Femur (tissue), 1 donor: ENCODE measurements around the gene IL20RA.
"Not testable (repeated sequence)": the region's sequence is repeated elsewhere in the genome, so short reads cannot be mapped to it uniquely, and the experiment has no call there.

Experiments used
- DNase-seq: peaks from one replicate; pipeline ENCODE4 v3.0.0-alpha.2; 2017

The IL20RA gene

GRCh38 chr6:136969433-136969832 is 75.3 kb downstream of the IL20RA start:
- DNase-seq: no peak

- DNase-seq: no peak
These were observed 75.9 kb downstream of the IL20RA start for GRCh38 chr6:136968837-136969236.

GRCh38 chr6:136967876-136968752 is 76.7 kb downstream of the IL20RA start:
- peak; percentile 68 for DNase-seq

GRCh38 chr6:136964398-136964797 is 80.4 kb downstream of the IL20RA start:
- no peak for DNase-seq

- DNase-seq: no peak
These were observed 81.5 kb downstream of the IL20RA start for GRCh38 chr6:136963259-136963658.

GRCh38 chr6:136962661-136963060 is 82.1 kb downstream of the IL20RA start:
- DNase-seq: no peak

GRCh38 chr6:136961848-136962247 is 82.9 kb downstream of the IL20RA start:
- DNase-seq: no peak

GRCh38 chr6:136960781-136961180 is 84.0 kb downstream of the IL20RA start:
- DNase-seq: no peak

- DNase-seq: not testable (repeated sequence)
These were observed 84.8 kb downstream of the IL20RA start for GRCh38 chr6:136959935-136960334.

- no peak for DNase-seq
These were observed 85.3 kb downstream of the IL20RA start for GRCh38 chr6:136959471-136959891.

GRCh38 chr6:136958168-136958567 is 86.6 kb downstream of the IL20RA start:
- no peak for DNase-seq

- peak; percentile 50 for DNase-seq
These were observed 87.9 kb downstream of the IL20RA start for GRCh38 chr6:136956590-136957544.

- no peak for DNase-seq
These were observed 89.6 kb downstream of the IL20RA start for GRCh38 chr6:136955123-136955522.

GRCh38 chr6:136952714-136953260 is 92.0 kb downstream of the IL20RA start:
- DNase-seq: no peak

- DNase-seq: no peak
These were observed 94.2 kb downstream of the IL20RA start for GRCh38 chr6:136950436-136951126.
